Right atrium auricular region (tissue), 2 donors: ENCODE results near the gene FANK1. TPM values are rescaled to one million over a fixed set of nuclear protein-coding genes. Genes with fewer than 3 reads are reported as not detected.

Source experiments
- DNase-seq: peaks from one replicate; pipeline ENCODE4 v3.0.0-alpha.2; 2019; ENCODE audit warnings: low spot score
- H3K27ac ChIP-seq, 2 donors: fragments of 200-600 bp; sonication (generic); 1 replicate in 1 of 2; 2 replicates in 1 of 2; pipeline ENCODE4 v1.5.1; 2016 to 2019
- H3K27me3 ChIP-seq, 2 donors: fragments of 200-600 bp; sonication (generic); one replicate each; pipeline versions ENCODE4 v1.5.1 to v1.6.0; 2017 to 2019
- H3K36me3 ChIP-seq: fragments of 200-600 bp; sonication (generic); one replicate; pipeline ENCODE4 v1.5.1; 2016
- H3K4me1 ChIP-seq, 2 donors: fragments of 200-600 bp; sonication (generic); one replicate each; pipeline versions ENCODE4 v1.5.1 to v1.6.0; 2017 to 2019
- H3K4me3 ChIP-seq, 2 donors: fragments of 200-600 bp; sonication (generic); 1 replicate in 1 of 2; 2 replicates in 1 of 2; pipeline ENCODE4 v1.5.1; 2017 to 2019; ENCODE audit warnings: mild to moderate bottlenecking in 1 of 2, moderate library complexity in 1 of 2
- H3K9me3 ChIP-seq, 2 donors: fragments of 200-600 bp; sonication (generic); one replicate each; pipeline ENCODE4 v1.5.1; 2019
- total RNA-seq, 2 donors: library from RNA; depleted of rRNA; stranded (reverse); fragments of >200 nt; gene quantifications; one replicate each; pipeline ENCODE4 v1.1.0, GENCODE V29; 2016
- TF ChIP-seq, protein P1 (sequence below), 2 donors: fragments of 200-600 bp; sonication (generic); IDR thresholded peaks; one replicate each; pipeline ENCODE4 v1.5.1; 2019; ENCODE audit warnings: antibody characterized with exemption in 2 of 2

FANK1 gene
- total RNA-seq, 2 donors from 2014 or later = 0.44 to 0.67 TPM

DNA sequence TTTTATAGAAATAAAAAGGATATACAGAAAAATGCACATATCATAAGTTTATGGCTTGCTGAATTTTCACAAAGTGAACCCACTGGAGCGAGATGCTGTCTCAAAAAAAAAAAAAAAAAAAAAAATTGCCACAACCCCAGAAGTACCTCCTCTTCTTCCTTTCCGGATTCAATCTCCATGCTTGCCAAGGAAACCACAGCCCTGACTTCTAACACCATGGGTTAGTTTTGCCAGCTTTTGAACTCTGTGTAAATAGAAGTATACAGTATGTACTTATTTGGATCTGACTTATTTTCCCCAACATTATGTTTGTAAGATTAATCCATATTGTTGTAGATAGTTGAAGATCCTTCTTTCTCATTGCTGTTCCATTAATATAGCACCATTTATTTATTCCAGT is 40.0 kb downstream of the FANK1 start:
- Histone ChIP-seq H3K4me3 (no peak overlapping the region), H3K9me3 (no peaks in the 10 kb centered on the region), H3K27ac (no peak overlapping the region), H3K36me3 (no peaks in the 10 kb centered on the region), H3K27me3 (no peaks in the 10 kb centered on the region), H3K4me1 (no peaks in the 10 kb centered on the region)
- DNase-seq = no peak
- TF ChIP-seq, protein P1, sequence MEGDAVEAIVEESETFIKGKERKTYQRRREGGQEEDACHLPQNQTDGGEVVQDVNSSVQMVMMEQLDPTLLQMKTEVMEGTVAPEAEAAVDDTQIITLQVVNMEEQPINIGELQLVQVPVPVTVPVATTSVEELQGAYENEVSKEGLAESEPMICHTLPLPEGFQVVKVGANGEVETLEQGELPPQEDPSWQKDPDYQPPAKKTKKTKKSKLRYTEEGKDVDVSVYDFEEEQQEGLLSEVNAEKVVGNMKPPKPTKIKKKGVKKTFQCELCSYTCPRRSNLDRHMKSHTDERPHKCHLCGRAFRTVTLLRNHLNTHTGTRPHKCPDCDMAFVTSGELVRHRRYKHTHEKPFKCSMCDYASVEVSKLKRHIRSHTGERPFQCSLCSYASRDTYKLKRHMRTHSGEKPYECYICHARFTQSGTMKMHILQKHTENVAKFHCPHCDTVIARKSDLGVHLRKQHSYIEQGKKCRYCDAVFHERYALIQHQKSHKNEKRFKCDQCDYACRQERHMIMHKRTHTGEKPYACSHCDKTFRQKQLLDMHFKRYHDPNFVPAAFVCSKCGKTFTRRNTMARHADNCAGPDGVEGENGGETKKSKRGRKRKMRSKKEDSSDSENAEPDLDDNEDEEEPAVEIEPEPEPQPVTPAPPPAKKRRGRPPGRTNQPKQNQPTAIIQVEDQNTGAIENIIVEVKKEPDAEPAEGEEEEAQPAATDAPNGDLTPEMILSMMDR (IDR thresholded peaks at IDR 0.05) = no peak

DNA sequence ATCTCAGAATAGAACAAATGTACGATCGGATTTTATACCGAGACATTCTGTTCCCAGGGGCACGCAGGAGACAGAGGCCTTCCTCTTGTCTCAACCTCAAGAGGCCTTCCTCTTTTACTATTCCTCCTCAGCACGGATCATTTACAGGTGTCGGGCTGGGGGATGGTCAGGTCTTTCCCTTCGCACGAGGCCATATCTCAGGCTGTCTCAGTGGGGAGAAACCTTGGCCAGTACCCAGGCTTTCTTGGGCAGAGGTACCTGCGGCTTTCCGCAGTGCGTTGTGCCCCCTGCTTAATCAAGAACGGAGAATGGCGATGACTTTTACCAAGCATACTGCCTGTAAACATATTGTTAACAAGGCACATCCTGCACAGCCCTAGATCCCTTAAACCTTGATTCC is 44.2 kb downstream of the FANK1 start:
- no peaks in the 10 kb centered on the region for H3K4me1 ChIP-seq
- no peak overlapping the region for H3K27ac ChIP-seq
- TF ChIP-seq, protein P1 (IDR thresholded peaks at IDR 0.05) = no peak
- no peaks in the 10 kb centered on the region for H3K36me3 ChIP-seq
- no peak for DNase-seq
- no peak overlapping the region for H3K4me3 ChIP-seq
- no peaks in the 10 kb centered on the region for H3K27me3 ChIP-seq
- no peaks in the 10 kb centered on the region for H3K9me3 ChIP-seq

DNA sequence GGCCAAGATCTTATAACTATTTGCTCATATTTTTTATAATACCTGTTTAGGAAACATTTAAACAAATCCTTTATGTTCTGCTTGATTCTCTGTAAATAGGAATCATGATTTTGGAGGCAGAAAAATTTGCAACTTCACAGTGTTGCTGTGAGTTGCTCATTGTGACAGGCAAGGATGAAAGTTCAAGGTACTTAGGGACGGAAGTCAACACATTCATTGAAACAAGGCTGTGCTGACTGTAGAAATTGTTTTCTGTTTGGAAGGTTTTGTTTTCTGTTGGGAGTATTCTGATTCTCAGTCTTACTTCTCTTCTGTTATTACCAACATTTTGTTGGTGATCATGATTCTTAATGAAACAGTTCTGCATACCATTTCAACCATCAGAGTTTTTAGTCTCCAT is 54.9 kb downstream of the FANK1 start:
- no peaks in the 10 kb centered on the region for H3K27me3 ChIP-seq
- no peaks in the 10 kb centered on the region for H3K4me1 ChIP-seq
- H3K9me3 ChIP-seq = peaks cover 4 to 22% of the 10 kb centered on the region in 2 donors
- H3K36me3 ChIP-seq = no peaks in the 10 kb centered on the region
- no peak for DNase-seq
- no peak overlapping the region for H3K27ac ChIP-seq
- no peak overlapping the region for H3K4me3 ChIP-seq
- TF ChIP-seq, protein P1 (IDR thresholded peaks at IDR 0.05) = no peak

DNA sequence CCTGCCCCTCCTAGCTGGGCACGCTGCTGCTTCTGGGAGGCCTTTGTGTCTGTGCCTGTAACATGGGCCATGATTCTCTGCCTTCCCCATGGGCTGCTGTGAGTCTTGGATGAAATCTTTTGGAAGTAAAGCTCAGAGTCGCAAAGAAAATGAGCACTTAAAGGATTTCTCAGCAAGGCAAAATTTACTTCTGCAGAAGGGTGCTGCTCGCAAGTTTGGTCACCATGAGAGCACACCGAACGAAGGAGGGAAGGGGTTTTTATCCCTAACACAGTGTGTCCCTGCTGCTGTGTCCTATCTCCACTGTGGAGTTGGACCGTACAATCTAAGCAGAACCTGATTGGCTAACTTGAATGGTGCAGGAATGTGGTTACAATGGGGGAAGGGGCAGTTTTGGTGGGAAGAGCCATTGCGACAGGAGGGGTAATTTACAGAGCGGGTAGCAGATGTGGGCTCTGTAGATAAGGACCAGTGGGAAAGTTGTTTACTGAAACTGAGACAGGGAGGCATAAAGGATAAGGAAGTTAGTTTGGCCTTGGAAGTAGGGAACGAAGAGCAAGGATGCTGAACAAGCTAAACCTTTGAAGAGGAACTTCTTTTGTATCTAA is 57.5 kb downstream of the FANK1 start:
- peaks cover 4 to 22% of the 10 kb centered on the region in 2 donors for H3K9me3 ChIP-seq
- DNase-seq = no peak
- H3K36me3 ChIP-seq = no peaks in the 10 kb centered on the region
- TF ChIP-seq, protein P1 (IDR thresholded peaks at IDR 0.05) = no peak
- H3K4me1 ChIP-seq = no peaks in the 10 kb centered on the region
- no peak overlapping the region for H3K27ac ChIP-seq
- no peak overlapping the region for H3K4me3 ChIP-seq
- H3K27me3 ChIP-seq = no peaks in the 10 kb centered on the region

DNA sequence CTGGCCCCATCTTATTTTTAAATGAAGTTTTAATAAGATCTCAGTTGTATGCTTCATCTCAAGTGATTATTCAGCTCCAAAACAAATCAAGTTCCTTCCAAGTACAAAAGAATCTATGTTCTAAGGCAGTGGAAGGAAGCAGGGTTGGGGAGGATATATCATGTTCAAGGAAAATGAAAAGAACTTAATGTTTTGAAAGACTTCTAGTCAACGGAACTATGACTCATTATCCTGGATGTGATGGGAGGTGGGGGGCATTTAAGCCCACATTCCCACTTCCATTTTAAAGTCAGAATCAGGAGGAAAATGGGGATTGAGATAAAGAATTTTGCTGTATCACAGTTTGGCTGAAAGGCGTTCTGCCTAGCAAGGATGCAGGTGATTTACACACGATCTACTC is 59.4 kb downstream of the FANK1 start:
- TF ChIP-seq, protein P1 (IDR thresholded peaks at IDR 0.05) = no peak
- H3K4me1 ChIP-seq = no peaks in the 10 kb centered on the region
- no peak overlapping the region for H3K4me3 ChIP-seq
- no peak for DNase-seq
- no peaks in the 10 kb centered on the region for H3K36me3 ChIP-seq
- H3K9me3 ChIP-seq = peaks cover 4 to 22% of the 10 kb centered on the region in 2 donors
- no peak overlapping the region for H3K27ac ChIP-seq
- H3K27me3 ChIP-seq = no peaks in the 10 kb centered on the region

DNA sequence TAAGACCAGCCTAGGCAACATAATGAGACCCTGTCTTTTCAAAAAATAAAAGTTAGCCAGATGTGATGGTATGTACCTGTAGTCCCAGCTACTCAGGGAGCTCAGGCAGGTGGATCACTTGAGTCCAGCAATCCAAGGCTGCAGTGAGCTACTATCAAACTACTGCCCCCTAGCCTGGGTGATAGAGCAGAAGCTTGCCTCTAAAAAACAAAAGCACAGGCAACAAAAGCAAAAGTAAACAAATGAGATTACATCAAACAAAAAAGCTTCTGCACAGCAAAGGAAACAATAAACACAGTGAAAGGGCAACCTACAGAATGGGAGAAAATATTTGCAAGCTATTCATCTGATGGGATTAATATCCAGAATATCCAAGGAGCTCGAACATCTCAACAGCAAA is 65.4 kb downstream of the FANK1 start:
- no peaks in the 10 kb centered on the region for H3K4me1 ChIP-seq
- TF ChIP-seq, protein P1 (IDR thresholded peaks at IDR 0.05) = no peak
- DNase-seq = no peak
- no peaks in the 10 kb centered on the region for H3K27me3 ChIP-seq
- no peak overlapping the region for H3K4me3 ChIP-seq
- H3K9me3 ChIP-seq = peaks cover 0 to 9% of the 10 kb centered on the region in 2 donors
- no peaks in the 10 kb centered on the region for H3K36me3 ChIP-seq
- H3K27ac ChIP-seq = no peak overlapping the region
